AG10803 (cell line): Measurements from ENCODE around the gene SCN4A.
"Not testable (repeated sequence)": the region's sequence is repeated elsewhere in the genome, so short reads cannot be mapped to it uniquely, and the experiment has no call there.

Experiments used
- DNase-seq: peaks from one replicate; pipeline ENCODE4 v3.0.0; 2010; ENCODE audit warnings: low read depth
- H3K4me3 ChIP-seq: 2 replicates; pipeline ENCODE4 v1.5.1; 2011; ENCODE audit warnings: mild to moderate bottlenecking, low read length, control low read depth
- CTCF ChIP-seq: conservative IDR thresholded peaks from 2 replicates; pipeline ENCODE4 v1.5.1; 2011; ENCODE audit warnings: mild to moderate bottlenecking, low read length, control low read depth, inconsistent platforms

SCN4A gene

GRCh38 chr17:63911657-63912100 lies 61.0 kb downstream of the SCN4A start:
- DNase-seq = peak; percentile 8
- TF ChIP-seq CTCF = peak; percentile 65

DNA sequence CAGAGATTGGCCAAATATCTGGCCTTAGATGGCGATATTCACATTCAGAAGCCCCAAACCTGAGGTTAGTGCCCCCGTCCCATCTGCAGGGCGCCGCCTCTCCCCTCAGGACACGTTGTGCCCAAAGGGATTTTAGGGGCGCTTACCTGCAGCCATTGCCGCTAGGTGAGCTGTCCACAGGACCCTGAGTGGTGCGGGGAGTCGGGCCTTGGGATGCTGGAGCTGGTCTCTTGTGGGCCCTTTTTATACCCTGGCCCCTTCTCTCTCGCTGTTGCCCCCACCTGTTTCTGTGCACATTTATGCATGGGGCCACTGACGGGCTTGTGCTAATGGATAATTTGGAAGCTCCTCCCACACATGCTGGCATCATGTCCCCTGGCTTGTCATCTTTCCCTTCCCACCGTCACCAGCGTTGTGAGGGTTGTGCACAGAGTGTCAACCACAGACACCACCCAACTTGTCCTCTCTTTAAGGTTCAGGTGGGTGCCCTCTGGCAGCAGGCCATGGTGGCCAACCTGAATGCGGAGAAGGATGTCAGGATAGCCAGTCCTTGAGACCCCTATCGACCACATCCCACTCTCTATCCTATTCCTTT lies 61.6 kb downstream of the SCN4A start, which contains the start of gene CSHL1:
Gene CSHL1, minus strand, starts transcription at position 218 of the 595 bp plus-strand sequence. Its CDS starts 62 bp downstream, at position 156.
- no peak for DNase-seq
- no peak within 1 kb of the TSS for H3K4me3 ChIP-seq
- TF ChIP-seq CTCF = no peak

More at GRCh38 chr17:63911657-63912100, 61.0 kb downstream of the SCN4A start:
- no peak overlapping the region for H3K4me3 ChIP-seq

- no peak overlapping the region for H3K4me3 ChIP-seq
- DNase-seq = no peak
- no peak for TF ChIP-seq CTCF
These were observed 62.6 kb downstream of the SCN4A start for GRCh38 chr17:63910096-63910495.

DNA sequence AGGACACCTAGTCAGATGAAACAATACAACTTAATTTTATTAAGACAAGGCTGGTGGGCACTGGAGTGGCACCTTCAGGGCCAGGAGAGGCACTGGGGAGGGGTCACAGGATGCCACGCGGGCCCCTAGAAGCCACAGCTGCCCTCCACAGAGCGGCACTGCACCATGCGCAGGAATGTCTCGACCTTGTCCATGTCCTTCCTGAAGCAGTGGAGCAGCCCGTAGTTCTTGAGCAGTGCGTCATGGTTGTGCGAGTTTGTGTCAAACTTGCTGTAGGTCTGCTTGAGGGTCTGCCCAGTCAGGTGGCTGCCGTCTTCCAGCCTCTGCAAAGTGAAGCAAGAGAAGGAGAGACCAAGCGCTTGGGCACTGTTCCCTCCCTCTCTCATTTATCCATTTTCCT lies 63.1 kb downstream of the SCN4A start:
- not testable (repeated sequence) for H3K4me3 ChIP-seq, DNase-seq

DNA sequence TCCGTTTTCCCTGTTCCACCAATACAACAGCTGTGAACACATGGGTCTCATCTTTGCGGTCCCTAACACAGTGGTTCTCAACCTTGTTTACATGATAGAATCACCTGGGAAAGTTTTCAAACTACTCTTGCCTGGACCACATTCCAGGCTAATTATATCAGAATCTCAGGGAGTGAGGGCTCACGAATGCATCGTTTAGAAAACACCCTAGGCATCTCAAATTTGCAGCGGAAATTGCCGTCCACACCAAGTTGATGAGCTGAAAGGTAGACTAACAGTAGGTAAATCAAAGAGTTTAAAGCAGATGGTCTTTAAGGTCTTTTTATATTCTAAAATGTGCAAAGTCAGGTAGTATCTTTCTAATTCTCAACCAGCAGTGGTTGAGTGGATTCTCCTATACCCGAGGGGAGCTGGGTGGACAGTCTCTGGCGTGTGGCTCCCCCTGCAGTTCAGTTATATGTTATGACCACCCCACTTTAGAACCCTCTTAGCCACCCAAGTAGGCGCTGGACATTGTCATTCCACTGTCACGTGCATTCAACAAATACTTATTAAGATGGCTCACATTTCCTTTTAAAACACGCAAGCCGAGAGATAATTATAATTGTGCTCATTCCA lies 65.4 kb downstream of the SCN4A start:
- TF ChIP-seq CTCF = peak; percentile 32
- peak; percentile 20 for DNase-seq
- H3K4me3 ChIP-seq = not testable (repeated sequence)

GRCh38 chr17:63904796-63905195 lies 67.9 kb downstream of the SCN4A start:
- not testable (repeated sequence) for DNase-seq, H3K4me3 ChIP-seq

GRCh38 chr17:63903787-63904201 lies 68.9 kb downstream of the SCN4A start:
- not testable (repeated sequence) for H3K4me3 ChIP-seq, DNase-seq
- peak; percentile 23 for TF ChIP-seq CTCF

DNA sequence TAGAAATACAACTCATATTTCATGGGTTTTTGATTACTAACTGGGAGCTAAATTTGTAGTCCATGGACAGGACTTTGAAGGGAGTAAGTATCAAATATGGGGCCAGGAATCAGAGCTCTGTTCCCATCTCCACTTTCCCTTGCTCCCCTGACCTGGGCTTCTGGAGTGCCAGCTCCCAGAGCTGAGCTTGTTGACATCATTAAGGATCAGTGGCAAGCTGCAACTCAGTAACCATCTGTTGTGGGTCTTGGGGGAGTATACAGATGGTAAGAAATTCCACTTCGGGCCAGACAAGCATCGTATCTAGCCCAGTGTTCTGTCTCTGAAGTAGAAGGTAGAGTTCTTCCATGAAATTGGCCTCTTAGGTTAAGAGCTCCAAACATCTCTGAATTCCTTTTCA lies 70.7 kb downstream of the SCN4A start:
- DNase-seq, H3K4me3 ChIP-seq: not testable (repeated sequence)

- DNase-seq = not testable (repeated sequence)
These were observed 73.6 kb downstream of the SCN4A start for GRCh38 chr17:63898899-63899798.

DNA sequence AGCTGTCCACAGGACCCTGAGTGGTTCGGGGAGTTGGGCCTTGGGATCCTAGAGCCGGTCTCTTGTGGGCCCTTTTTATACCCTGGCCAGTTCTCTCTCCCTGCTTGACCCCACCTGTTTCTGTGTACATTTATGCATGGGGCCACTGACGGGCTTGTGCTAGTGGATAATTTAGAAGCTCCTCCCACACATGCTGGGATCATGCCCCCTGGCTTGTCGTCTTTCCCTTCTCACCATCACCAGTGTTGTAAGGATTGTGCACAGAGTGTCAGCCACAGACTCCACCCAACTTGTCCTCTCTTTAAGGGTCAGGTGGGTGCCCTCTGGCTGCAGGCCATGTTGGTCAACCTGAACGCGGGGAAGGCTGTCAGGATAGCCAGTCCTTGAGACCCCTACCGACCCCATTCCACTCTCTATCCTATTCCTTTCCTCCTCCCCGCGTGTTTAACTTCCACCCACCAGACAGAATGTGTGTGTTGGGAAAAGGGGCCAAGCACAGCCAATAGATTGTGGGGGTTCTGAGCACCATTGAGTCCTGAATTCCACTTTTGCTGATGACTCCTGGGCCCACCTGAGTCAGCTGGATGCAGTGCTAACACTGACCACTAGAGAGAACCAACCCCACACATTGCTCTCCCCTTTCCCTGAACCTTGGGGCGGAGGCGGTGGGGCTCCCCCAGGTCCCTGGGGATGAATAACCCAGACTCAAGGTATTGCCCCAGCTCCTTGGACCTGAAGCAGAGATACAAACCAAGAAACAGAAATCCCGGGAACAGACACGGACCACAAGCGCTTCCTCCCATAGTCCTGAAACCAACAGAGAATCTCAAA lies 76.0 kb downstream of the SCN4A start, which contains the start of gene CSH1:
Gene CSH1, minus strand, starts transcription at position 51 of the 831 bp plus-strand sequence. CDS start 63 bp downstream, outside the sequence.
- not testable (repeated sequence) for H3K4me3 ChIP-seq, DNase-seq

More at GRCh38 chr17:63898899-63899798, 73.6 kb downstream of the SCN4A start:
- H3K4me3 ChIP-seq = not testable (repeated sequence)

DNA sequence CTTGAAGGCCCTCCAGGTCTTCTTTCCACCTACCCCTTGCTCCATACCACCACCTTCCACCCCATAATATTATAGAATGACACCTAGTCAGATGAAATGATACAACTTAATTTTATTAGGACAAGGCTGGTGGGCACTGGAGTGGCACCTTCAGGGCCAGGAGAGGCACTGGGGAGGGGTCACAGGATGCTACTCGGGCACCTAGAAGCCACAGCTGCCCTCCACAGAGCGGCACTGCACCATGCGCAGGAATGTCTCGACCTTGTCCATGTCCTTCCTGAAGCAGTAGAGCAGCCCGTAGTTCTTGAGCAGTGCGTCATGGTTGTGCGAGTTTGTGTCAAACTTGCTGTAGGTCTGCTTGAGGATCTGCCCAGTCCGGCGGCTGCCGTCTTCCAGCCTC lies 77.9 kb downstream of the SCN4A start:
- DNase-seq, H3K4me3 ChIP-seq: not testable (repeated sequence)
